ENCODE results near the gene DENR. TPM values are rescaled to one million over a fixed set of nuclear protein-coding genes. Genes with fewer than 3 reads are reported as not detected.

DENR gene
- total RNA-seq, 1 experiment from 2014 or later, result 68.7 TPM

GRCh38 chr12:122726080-122726558 is 26.5 kb upstream of the DENR start:
- CTCF ChIA-PET, result interaction anchor here (0.7 kb wide), 1 partner anchor 507 kb away, joined by 6 read pairs; the partner anchor contains the start of gene MTRFR
- in situ Hi-C loops (cut with HindIII; ENCODE audit: low pct_unique_long_range_greater_than_20kb, low sequenced_read_pairs), result no loop called here
- 0 out of 2 replicates have a peak, but pooled peaks have one; percentile 31 for ATAC-seq
- intact Hi-C loops (cut with micrococcal nuclease; ENCODE audit: unreplicated experiment), result no loop called here
- Histone ChIP-seq H3K27ac (ENCODE audit: low read length) (no peak overlapping the region), H3K4me1 (ENCODE audit: control insufficient read depth, insufficient read depth, low read length) (peaks cover 8% of the 10 kb centered on the region), H3K9me3 (ENCODE audit: control insufficient read depth, insufficient read depth, low read depth, low read length) (no peaks in the 10 kb centered on the region), H3K4me3 (ENCODE audit: low read depth in 2 of 2, low read length in 2 of 2) (no peak overlapping the region), H3K27me3 (ENCODE audit: control insufficient read depth, insufficient read depth, low read length) (no peaks in the 10 kb centered on the region), H3K36me3 (ENCODE audit: control insufficient read depth, insufficient read depth, low read length) (no peaks in the 10 kb centered on the region)
- POLR2A ChIA-PET, result interaction anchor here (1.1 kb wide), 1 partner anchor 9 kb away, joined by 6 read pairs; no protein-coding TSS in a partner anchor
- peak; percentile 12 for DNase-seq (ENCODE audit: low read depth, low spot score)
- no TSS peak for BruUV-seq (replicated peaks)
- no peak for TF ChIP-seq POLR2AphosphoS5 (IDR thresholded peaks at IDR 0.05; ENCODE audit: low read depth, low read length)
- TF ChIP-seq TCF7L2 (IDR thresholded peaks at IDR 0.05; ENCODE audit: low read depth, low read length), result no peak
- TF ChIP-seq, protein P1, sequence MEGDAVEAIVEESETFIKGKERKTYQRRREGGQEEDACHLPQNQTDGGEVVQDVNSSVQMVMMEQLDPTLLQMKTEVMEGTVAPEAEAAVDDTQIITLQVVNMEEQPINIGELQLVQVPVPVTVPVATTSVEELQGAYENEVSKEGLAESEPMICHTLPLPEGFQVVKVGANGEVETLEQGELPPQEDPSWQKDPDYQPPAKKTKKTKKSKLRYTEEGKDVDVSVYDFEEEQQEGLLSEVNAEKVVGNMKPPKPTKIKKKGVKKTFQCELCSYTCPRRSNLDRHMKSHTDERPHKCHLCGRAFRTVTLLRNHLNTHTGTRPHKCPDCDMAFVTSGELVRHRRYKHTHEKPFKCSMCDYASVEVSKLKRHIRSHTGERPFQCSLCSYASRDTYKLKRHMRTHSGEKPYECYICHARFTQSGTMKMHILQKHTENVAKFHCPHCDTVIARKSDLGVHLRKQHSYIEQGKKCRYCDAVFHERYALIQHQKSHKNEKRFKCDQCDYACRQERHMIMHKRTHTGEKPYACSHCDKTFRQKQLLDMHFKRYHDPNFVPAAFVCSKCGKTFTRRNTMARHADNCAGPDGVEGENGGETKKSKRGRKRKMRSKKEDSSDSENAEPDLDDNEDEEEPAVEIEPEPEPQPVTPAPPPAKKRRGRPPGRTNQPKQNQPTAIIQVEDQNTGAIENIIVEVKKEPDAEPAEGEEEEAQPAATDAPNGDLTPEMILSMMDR (IDR thresholded peaks at IDR 0.05), result no peak
- no peak for TF ChIP-seq SIN3A (IDR thresholded peaks at IDR 0.05; ENCODE audit: borderline replicate concordance, insufficient read depth, low read depth, low read length)
- TF ChIP-seq REST (IDR thresholded peaks at IDR 0.05; ENCODE audit: insufficient read depth in 1 of 2, low read depth in 2 of 2, low read length in 1 of 2), result no peak

DNA sequence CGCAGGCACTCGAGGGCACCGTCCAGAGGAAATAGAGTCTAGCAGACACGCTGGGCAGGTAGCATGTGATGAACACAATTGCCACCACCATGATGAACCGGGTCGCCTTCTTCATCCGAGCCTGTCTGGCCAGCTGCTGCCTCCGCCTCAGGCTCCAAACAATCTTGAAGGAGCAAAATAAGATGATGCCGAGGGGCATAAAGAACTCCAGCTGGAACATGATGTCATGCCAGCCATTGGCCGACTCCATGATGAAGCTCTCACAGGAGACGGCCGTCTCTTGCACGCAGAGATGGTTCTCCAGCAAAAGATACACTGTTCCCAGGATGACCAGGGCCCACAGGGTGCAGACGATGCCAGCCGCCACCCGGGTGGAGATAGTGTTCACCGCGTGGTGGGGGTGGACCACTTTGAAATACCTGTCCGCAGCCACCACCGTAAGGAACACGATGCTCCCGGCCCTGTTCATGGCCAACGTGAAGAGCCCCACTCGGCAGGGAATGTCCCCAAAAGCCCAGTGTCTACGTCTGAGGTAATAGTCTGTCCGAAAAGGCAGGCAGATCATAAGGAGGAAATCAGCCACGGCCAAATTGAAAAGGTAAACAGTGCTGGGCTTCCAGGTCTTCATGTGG is 22.9 kb upstream of the DENR start:
- ATAC-seq (no peak), DNase-seq (ENCODE audit: low read depth, low spot score) (no peak)
- H3K4me1 ChIP-seq (ENCODE audit: control insufficient read depth, insufficient read depth, low read length), result peaks cover 9% of the 10 kb centered on the region
- H3K4me3 ChIP-seq (ENCODE audit: low read depth in 2 of 2, low read length in 2 of 2), result peak overlapping the region in 1 of 2 experiments; percentile 66; a peak in 2 of 4 replicates
- CTCF ChIA-PET, result no interaction called here
- in situ Hi-C loops (cut with HindIII; ENCODE audit: low pct_unique_long_range_greater_than_20kb, low sequenced_read_pairs) (no loop called here), intact Hi-C loops (cut with micrococcal nuclease; ENCODE audit: unreplicated experiment) (no loop called here)
- H3K36me3 ChIP-seq (ENCODE audit: control insufficient read depth, insufficient read depth, low read length), result no peaks in the 10 kb centered on the region
- BruUV-seq (replicated peaks), result no TSS peak
- H3K27ac ChIP-seq (ENCODE audit: low read length), result no peak overlapping the region
- TF ChIP-seq REST (IDR thresholded peaks at IDR 0.05; ENCODE audit: insufficient read depth in 1 of 2, low read depth in 2 of 2, low read length in 1 of 2), result no peak
- no peak for TF ChIP-seq POLR2AphosphoS5 (IDR thresholded peaks at IDR 0.05; ENCODE audit: low read depth, low read length)
- no peak for TF ChIP-seq TCF7L2 (IDR thresholded peaks at IDR 0.05; ENCODE audit: low read depth, low read length)
- TF ChIP-seq, protein P1 (IDR thresholded peaks at IDR 0.05), result no peak
- TF ChIP-seq SIN3A (IDR thresholded peaks at IDR 0.05; ENCODE audit: borderline replicate concordance, insufficient read depth, low read depth, low read length), result no peak
- POLR2A ChIA-PET, result no interaction called here
- no peaks in the 10 kb centered on the region for H3K27me3 ChIP-seq (ENCODE audit: control insufficient read depth, insufficient read depth, low read length)
- H3K9me3 ChIP-seq (ENCODE audit: control insufficient read depth, insufficient read depth, low read depth, low read length), result no peaks in the 10 kb centered on the region
